GM19043 (cell line): ENCODE data around the gene CCDC187.
"Not testable (repeated sequence)": the region's sequence is repeated elsewhere in the genome, so short reads cannot be mapped to it uniquely, and the experiment has no call there.

Experiments
- ATAC-seq: cut with Tn5 transposase; IDR thresholded peaks from one replicate; pipeline ENCODE4 v1.9.1; 2021; ENCODE audit warnings: low read depth; ENCODE audit not compliant: unreplicated experiment

The CCDC187 gene

GRCh38 chr9:136246849-136247550, 56.9 kb downstream of the CCDC187 start:
- ATAC-seq: no peak

GRCh38 chr9:136245219-136246150, 58.4 kb downstream of the CCDC187 start, which contains the start of gene QSOX2:
TSS of gene QSOX2 (minus strand) at chr9:136245812. CDS start at chr9:136245803, 9 bp downstream.
- peak; percentile 45 for ATAC-seq

GRCh38 chr9:136244969-136245218, 59.0 kb downstream of the CCDC187 start:
- no peak for ATAC-seq

- ATAC-seq: peak; percentile 39
Observed at GRCh38 chr9:136244122-136244968, 59.5 kb downstream of the CCDC187 start.

- ATAC-seq: no peak
Observed at GRCh38 chr9:136243631-136244030, 60.3 kb downstream of the CCDC187 start.

DNA sequence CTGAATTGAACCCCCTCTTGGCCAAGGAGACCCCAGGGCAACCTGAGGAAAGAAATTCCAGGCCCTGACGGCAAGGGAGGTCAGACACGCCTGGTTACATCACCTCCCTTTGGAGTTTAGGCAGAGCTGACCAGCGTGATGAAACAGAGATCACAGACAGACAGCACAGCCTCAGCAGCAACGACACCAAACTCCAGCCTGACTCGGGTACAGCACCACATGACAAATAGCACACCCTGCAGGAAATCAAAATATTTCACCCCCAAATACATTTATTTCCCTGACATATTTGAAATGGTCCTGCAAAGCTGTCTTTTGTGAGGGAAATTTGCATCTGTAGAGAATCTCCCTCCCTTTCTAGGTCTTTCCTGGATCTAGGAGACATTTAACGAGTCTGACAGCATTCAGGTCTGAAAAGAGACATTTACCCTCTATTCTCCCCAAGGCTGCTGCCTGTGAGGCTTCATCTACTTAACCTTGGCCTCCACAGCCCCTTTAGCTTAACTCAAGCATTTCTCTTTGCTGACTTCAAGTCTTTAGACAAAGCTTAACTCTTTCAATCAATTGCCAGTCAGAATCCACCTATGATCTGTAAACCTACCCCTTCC, 60.9 kb downstream of the CCDC187 start:
- ATAC-seq: no peak

- ATAC-seq: no peak
Observed at GRCh38 chr9:136242248-136242647, 61.6 kb downstream of the CCDC187 start.

DNA sequence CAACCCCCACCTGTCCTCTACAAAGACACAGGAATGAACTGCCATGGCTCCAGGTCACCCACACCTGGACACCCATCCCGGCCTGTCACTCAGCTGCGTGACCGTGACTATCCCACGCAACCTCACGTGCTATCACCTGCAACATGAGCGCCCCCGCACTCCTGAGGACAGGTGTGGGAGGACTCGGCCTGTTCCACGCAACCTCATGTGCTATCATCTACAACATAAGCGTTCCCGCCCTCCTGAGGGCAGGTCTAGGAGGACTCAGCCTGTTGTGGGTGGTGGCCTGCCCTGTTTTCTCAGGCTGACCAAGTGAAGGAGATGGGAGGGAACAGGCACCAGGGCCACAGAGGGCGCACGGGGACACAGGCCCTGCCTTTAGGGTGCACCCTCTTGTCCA, 62.4 kb downstream of the CCDC187 start:
- ATAC-seq: no peak

- no peak for ATAC-seq
Observed at GRCh38 chr9:136240941-136241340, 63.0 kb downstream of the CCDC187 start.

DNA sequence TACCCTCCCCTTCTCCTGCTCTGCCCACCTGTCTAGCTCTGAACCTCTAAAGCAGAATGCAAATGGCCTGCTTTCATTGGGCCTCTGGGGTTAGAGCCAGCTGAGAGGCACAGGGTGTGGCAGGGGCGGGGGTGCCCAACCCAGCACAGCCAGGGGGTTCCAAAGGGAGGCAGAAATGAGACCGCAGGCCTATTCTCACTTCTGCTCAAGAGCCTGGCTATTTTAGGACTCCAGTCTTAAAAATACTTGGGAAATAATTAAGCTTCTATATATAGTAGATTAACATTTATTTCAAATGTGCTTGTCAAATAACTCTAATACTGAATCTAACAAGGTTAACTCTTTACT, 63.9 kb downstream of the CCDC187 start:
- no peak for ATAC-seq

DNA sequence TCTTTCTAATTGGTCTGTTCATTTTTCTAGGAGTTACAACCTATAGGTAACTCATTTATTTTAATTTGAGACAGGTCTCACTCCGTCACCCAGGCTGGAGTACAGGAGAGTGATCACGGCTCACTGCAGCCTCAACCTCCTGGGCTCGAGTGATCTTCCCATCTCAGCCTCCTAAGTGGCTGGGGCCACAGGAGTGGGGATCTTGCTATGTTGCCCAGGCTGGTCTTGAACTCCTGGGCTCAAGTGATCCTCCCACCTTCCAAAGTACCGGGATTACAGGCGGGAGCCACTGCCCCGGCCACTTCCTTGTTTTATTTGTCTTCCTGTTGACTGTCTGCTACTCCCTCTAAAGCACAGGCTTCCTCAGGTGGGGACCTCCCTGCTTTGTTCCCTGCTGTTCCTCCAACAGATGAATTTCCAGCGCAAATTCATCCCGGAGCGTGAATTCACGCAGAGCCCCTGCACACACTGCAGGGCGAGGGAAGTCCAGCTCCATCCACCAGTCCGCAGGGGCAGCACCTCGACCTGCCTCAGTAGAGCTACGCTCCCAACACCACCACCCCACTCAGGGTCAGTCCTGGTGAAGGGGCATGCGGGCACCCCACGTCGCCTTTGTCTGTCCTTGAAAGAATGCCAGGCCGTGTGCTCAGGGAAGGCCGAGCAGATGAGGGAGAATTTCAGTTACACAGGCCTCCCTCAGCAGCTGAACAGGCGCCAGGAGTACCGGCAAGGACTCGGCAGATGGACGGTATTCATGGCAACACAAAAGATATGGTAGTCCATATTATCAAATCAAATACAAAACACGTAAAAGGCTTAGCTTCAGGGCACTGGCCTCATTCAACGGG, 64.5 kb downstream of the CCDC187 start:
- no peak for ATAC-seq

- ATAC-seq: no peak
Observed at GRCh38 chr9:136238342-136238732, 65.6 kb downstream of the CCDC187 start.

GRCh38 chr9:136237486-136238341, 66.2 kb downstream of the CCDC187 start:
- no peak for ATAC-seq

- not testable (repeated sequence) for ATAC-seq
Observed at GRCh38 chr9:136236471-136237410, 67.2 kb downstream of the CCDC187 start.

DNA sequence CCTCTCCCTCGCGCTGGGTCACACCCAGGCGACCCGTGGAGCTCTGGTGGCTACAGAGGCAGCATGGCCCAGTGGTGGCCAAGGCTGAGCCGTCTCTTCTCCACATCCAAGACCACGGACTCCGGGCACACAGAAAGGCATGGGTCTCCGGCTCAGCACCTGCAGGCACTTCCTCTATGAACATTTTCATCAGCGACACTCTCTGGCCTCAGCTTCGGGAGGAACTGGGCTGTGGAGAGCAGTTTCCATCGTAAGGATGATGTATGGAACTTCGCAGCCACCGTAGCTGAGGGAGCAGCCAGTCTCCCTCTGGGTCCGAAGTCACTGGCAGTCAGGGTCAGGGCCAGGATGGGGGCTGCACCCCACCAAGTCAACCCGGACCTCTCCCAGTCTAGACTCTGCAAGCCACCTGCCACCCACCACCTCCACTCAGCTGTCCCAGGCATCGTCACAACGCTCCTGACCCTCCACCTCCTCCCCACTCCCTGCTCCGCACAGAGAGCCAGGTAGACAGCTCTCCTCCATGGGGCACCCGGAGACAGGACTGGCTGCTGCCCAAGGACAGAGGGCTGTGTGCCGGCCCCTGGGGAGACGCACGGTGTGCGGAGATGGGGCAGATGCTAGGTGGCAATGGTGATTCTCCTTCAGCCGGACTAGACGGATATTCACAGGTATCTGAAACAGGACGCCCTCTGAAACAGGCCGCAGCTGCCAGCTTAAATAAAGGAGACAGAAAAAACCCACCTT, 68.0 kb downstream of the CCDC187 start:
- ATAC-seq: no peak

- no peak for ATAC-seq
Observed at GRCh38 chr9:136235171-136235570, 68.7 kb downstream of the CCDC187 start.

DNA sequence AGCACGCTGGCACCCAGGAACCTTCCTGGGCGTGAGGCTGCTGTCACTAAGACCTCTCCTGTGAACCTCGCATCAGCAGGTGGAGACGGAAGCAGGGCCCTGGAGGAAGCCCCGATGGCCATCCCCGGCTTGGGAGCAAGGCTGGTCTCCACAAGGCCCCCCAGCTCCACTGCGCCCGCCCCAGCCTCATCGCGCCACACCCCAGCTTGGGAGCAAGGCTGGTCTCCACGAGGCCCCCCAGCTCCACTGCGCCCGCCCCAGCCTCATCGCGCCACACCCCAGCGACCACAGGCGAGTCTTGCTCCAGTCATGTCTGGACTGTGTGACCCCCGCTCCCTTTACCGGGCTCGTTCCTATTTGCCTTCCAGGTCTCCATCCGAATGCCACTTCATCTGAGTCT, 69.3 kb downstream of the CCDC187 start:
- ATAC-seq: no peak
